Activated B cell treated with CpG ODN at 0.5 μM for 24 hours (primary cell): ENCODE data around the gene MYO18B. TPM values are rescaled to one million over a fixed set of nuclear protein-coding genes. Genes with fewer than 3 reads are reported as not detected.

ENCODE experiments used
- ATAC-seq: fragments of 200-7000 bp; cut with Tn5 transposase; one replicate; pipeline ENCODE4 v1.10.0; 2021; ENCODE audit warnings: low read depth, mild to moderate bottlenecking, moderate library complexity
- CTCF ChIA-PET: fragments of 350-600 bp; sonication (Branson Sonifier 250); formaldehyde crosslinking; loops from one replicate; lab custom pipeline; 2021; ENCODE audit warnings: antibody characterized with exemption; lab: Charles Lee
- POLR2A ChIA-PET: fragments of 350-600 bp; sonication (Branson Sonifier 250); formaldehyde crosslinking; loops from one replicate; lab custom pipeline; 2021; ENCODE audit warnings: antibody characterized with exemption; lab: Charles Lee
- DNase-seq: peaks from one replicate; pipeline ENCODE4 v3.0.0; 2022
- H3K27ac Mint-ChIP-seq: one replicate; pipeline ENCODE4 v1.8.0; 2020; ENCODE audit warnings: mixed read lengths
- H3K27me3 Mint-ChIP-seq: one replicate; pipeline ENCODE4 v1.8.0; 2021; ENCODE audit warnings: mixed read lengths
- H3K36me3 Mint-ChIP-seq: one replicate; pipeline ENCODE4 v1.8.0; 2021; ENCODE audit warnings: low read depth, mixed read lengths
- H3K4me1 Mint-ChIP-seq: one replicate; pipeline ENCODE4 v1.8.0; 2021; ENCODE audit warnings: mixed read lengths
- H3K4me3 Mint-ChIP-seq: one replicate; pipeline ENCODE4 v1.8.0; 2020; ENCODE audit warnings: mild to moderate bottlenecking, mixed read lengths
- H3K9me3 Mint-ChIP-seq: one replicate; pipeline ENCODE4 v1.8.0; 2020; ENCODE audit warnings: mixed read lengths
- CTCF ChIP-seq: fragments of 200-600 bp; IDR thresholded peaks from one replicate; pipeline ENCODE4 v1.8.0; 2022; ENCODE audit warnings: antibody characterized with exemption, mild to moderate bottlenecking
- intact Hi-C: fragments of 100-400 bp; cut with micrococcal nuclease; formaldehyde crosslinking; loops from one replicate; pipeline ENCODE4 v1.15.1; 2024
- total RNA-seq: library from RNA; stranded (reverse); gene quantifications from 2 replicates; pipeline ENCODE4 v1.2.3, GENCODE V29; 2022

Gene MYO18B
- total RNA-seq, 1 donor from 2014 or later: 0.27 TPM

- POLR2A ChIA-PET: no interaction called here
- intact Hi-C loops: no loop called here
- Mint-ChIP-seq H3K9me3 (no peaks in the 10 kb centered on the region), H3K27me3 (no peaks in the 10 kb centered on the region), H3K4me3 (no peak overlapping the region), H3K36me3 (peaks cover 85% of the 10 kb centered on the region), H3K27ac (peak overlapping the region; percentile 27), H3K4me1 (peaks cover 6% of the 10 kb centered on the region)
- CTCF ChIA-PET: interaction anchor here (0.7 to 1.2 kb wide), 2 partner anchors 17 to 155 kb away, joined by 4 read pairs; no protein-coding TSS in a partner anchor
- ATAC-seq (no peak), DNase-seq (no peak)
- no peak for TF ChIP-seq CTCF
These were observed 43.0 kb upstream of the MYO18B start for GRCh38 chr22:25698978-25699377.

GRCh38 chr22:25701056-25701780 is 40.8 kb upstream of the MYO18B start:
- ChIA-PET CTCF (interaction anchor here (0.9 to 4.5 kb wide), 7 partner anchors 72 to 254 kb away, joined by 4 to 56 read pairs (median 5); no protein-coding TSS in a partner anchor), POLR2A (interaction anchor here (0.6 to 0.7 kb wide), 2 partner anchors 16 to 157 kb away, joined by 3 to 7 read pairs; no protein-coding TSS in a partner anchor)
- H3K4me1 Mint-ChIP-seq: peaks cover 9% of the 10 kb centered on the region
- no peak for DNase-seq
- peaks cover 84% of the 10 kb centered on the region for H3K36me3 Mint-ChIP-seq
- no peak overlapping the region for H3K27ac Mint-ChIP-seq
- ATAC-seq: no peak
- no peak for TF ChIP-seq CTCF
- H3K4me3 Mint-ChIP-seq: no peak overlapping the region
- no peaks in the 10 kb centered on the region for H3K27me3 Mint-ChIP-seq
- H3K9me3 Mint-ChIP-seq: no peaks in the 10 kb centered on the region
- intact Hi-C loops: loop anchor here (5.0 kb wide), 2 partner anchors 71 to 254 kb away; no protein-coding TSS in a partner anchor

- intact Hi-C loops: loop anchor here (1.0 to 5.0 kb wide), 5 partner anchors 70 to 255 kb away; no protein-coding TSS in a partner anchor
- TF ChIP-seq CTCF: no peak
- Mint-ChIP-seq H3K4me1 (peaks cover 9% of the 10 kb centered on the region), H3K4me3 (no peak overlapping the region), H3K27ac (no peak overlapping the region), H3K27me3 (no peaks in the 10 kb centered on the region), H3K9me3 (no peaks in the 10 kb centered on the region), H3K36me3 (peaks cover 84% of the 10 kb centered on the region)
- CTCF ChIA-PET: interaction anchor here (0.7 to 4.5 kb wide), 6 partner anchors 40 to 240 kb away, joined by 3 to 56 read pairs (median 8); no protein-coding TSS in a partner anchor
- ATAC-seq (no peak), DNase-seq (no peak)
- POLR2A ChIA-PET: no interaction called here
These were observed 39.9 kb upstream of the MYO18B start for GRCh38 chr22:25702040-25702439.

GRCh38 chr22:25702571-25703167 is 39.3 kb upstream of the MYO18B start:
- ATAC-seq (no peak), DNase-seq (no peak)
- H3K36me3 Mint-ChIP-seq: peaks cover 84% of the 10 kb centered on the region
- intact Hi-C loops: loop anchor here (1.0 to 5.0 kb wide), 6 partner anchors 12 to 255 kb away; no protein-coding TSS in a partner anchor
- H3K27ac Mint-ChIP-seq: no peak overlapping the region
- TF ChIP-seq CTCF: no peak
- no peaks in the 10 kb centered on the region for H3K27me3 Mint-ChIP-seq
- no peaks in the 10 kb centered on the region for H3K9me3 Mint-ChIP-seq
- ChIA-PET CTCF (interaction anchor here (0.7 to 4.5 kb wide), 6 partner anchors 41 to 240 kb away, joined by 3 to 56 read pairs (median 8); no protein-coding TSS in a partner anchor), POLR2A (interaction anchor here (0.6 kb wide), 1 partner anchor 159 kb away, joined by 4 read pairs; no protein-coding TSS in a partner anchor)
- H3K4me1 Mint-ChIP-seq: peaks cover 9% of the 10 kb centered on the region
- no peak overlapping the region for H3K4me3 Mint-ChIP-seq
